ENCODE measurements around the gene CCN5. TPM values are rescaled to one million over a fixed set of nuclear protein-coding genes. Genes with fewer than 3 reads are reported as not detected.
A peak's percentile ranks its signal among the peaks of the same experiment; 100 is the strongest.

CCN5 gene
- total and polyA plus RNA-seq, 8 donors = 0.14 to 6.4 (median 1.6) TPM

DNA sequence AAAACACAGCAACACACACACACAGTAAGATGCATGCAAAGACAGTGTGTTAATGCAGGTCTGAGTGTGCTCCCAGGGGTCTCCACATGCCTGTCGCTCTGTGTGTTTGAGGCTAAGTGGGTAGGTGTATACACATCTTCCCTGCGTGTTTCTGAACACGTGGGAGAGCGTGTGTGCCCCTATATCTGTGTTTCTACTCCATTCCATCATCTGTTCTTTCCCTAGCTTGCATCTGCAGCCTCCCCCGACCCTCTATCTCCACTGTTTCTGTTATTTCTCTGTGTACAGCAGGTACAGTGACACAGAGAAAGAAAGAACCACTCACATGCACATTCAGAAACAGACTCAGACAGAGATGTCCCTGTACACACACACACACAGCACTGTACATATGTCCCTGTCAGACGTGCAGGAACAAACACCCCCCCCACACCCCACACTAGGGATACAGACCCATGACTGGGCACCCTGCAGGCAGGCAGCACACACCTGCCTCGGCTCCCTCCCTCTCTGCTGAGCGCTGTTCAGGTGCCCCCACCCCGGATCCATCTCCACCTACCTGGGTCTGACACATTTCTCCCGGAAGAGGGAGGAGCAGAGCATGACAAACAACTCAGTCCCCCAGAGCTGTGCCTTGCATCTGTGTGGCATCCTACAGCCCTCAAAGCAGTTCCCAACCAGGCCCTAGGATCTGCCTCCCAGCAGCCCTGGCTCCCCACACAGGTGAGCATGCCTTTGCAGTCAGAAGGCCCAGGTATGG is 58.1 kb downstream of the CCN5 start:
- ATAC-seq (no peak), DNase-seq (no peak), FAIRE-seq (no peak)
- intact Hi-C loops (cut with DNase I) = no loop called here
- no peaks in the 10 kb centered on the region for H3K36me3 ChIP-seq
- H3K27ac ChIP-seq = no peak overlapping the region
- WGBS, 2 donors = 26 to 34% methylated on average over 10 of the region's 10 CpGs
- TF ChIP-seq CTCF (IDR thresholded peaks at IDR 0.05) = no peak
- H3K4me1 ChIP-seq = no peaks in the 10 kb centered on the region
- H3K9me3 ChIP-seq = no peaks in the 10 kb centered on the region
- H3K27me3 ChIP-seq = no peaks in the 10 kb centered on the region
- no peak overlapping the region for H3K4me3 ChIP-seq

- Histone ChIP-seq H3K27ac (no peak overlapping the region), H3K4me1 (no peaks in the 10 kb centered on the region), H3K4me3 (no peak overlapping the region), H3K27me3 (no peaks in the 10 kb centered on the region), H3K9me3 (no peaks in the 10 kb centered on the region), H3K36me3 (no peaks in the 10 kb centered on the region)
- FAIRE-seq (no peak), DNase-seq (no peak), ATAC-seq (peak in 1 of 4 donors; percentile 31)
- intact Hi-C loops (cut with DNase I) = no loop called here
- no peak for TF ChIP-seq CTCF (IDR thresholded peaks at IDR 0.05)
- WGBS, 2 donors = 10 to 14% methylated on average over 7 of the region's 7 CpGs
These were observed 61.8 kb downstream of the CCN5 start for GRCh38 chr20:44776980-44777379.

Other genes with a start within 250 kb of the CCN5 start
- 1 to 10 TPM; 5.0 to 8.2 (median 6.9) TPM for gene TTPAL, start 239.5 kb upstream of the CCN5 start, total RNA-seq
- gene TTPAL, start 239.5 kb upstream of the CCN5 start, polyA plus RNA-seq = 1 to 10 TPM; 3.1 to 4.6 TPM
- gene SERINC3, start 193.3 kb upstream of the CCN5 start, total RNA-seq = 10 to 100 TPM; 29.4 to 52.1 (median 39.1) TPM
- 10 to 100 TPM; 14.5 to 26.5 TPM for gene SERINC3, start 193.3 kb upstream of the CCN5 start, polyA plus RNA-seq
- gene PKIG, start 132.8 kb upstream of the CCN5 start, total RNA-seq = 10 to 100 TPM; 10.6 to 15.8 (median 12.6) TPM
- 10 to 100 TPM; 20.3 to 40.2 TPM for gene PKIG, start 132.8 kb upstream of the CCN5 start, polyA plus RNA-seq
- gene ADA, start 63.7 kb upstream of the CCN5 start, total RNA-seq = 1 to 10 TPM; 2.9 to 5.9 (median 3.2) TPM
- 1 to 10 TPM; 5.1 to 6.0 TPM for gene ADA, start 63.7 kb upstream of the CCN5 start, polyA plus RNA-seq
- 1 to 10 TPM in 3 of 6 donors, under 1 TPM in 3; 0.75 to 2.5 (median 1.4) TPM for gene KCNK15, start 30.5 kb downstream of the CCN5 start, total RNA-seq
- 1 to 10 TPM in 1 of 2 donors, under 1 TPM in 1; 0.42 to 1.1 TPM for gene KCNK15, start 30.5 kb downstream of the CCN5 start, polyA plus RNA-seq
- under 1 TPM in 5 of 6 donors, not detected in 1; 0.03 to 0.20 (median 0.09) TPM for gene RIMS4, start 95.2 kb downstream of the CCN5 start, total RNA-seq
- under 1 TPM; 0.07 to 0.08 TPM for gene RIMS4, start 95.2 kb downstream of the CCN5 start, polyA plus RNA-seq
- 10 to 100 TPM; 24.9 to 87.3 (median 47.0) TPM for gene YWHAB, start 170.3 kb downstream of the CCN5 start, total RNA-seq
- 10 to 100 TPM; 17.9 to 47.4 TPM for gene YWHAB, start 170.3 kb downstream of the CCN5 start, polyA plus RNA-seq
- 10 to 100 TPM; 18.7 to 64.5 (median 22.4) TPM for gene PABPC1L, start 194.7 kb downstream of the CCN5 start, total RNA-seq
- gene PABPC1L, start 194.7 kb downstream of the CCN5 start, polyA plus RNA-seq = 100 to 1,000 TPM; 150 to 156 TPM
- 10 to 100 TPM in 2 of 6 donors, 1 to 10 TPM in 4; 4.9 to 12.4 (median 7.4) TPM for gene TOMM34, start 245.0 kb downstream of the CCN5 start, total RNA-seq
- gene TOMM34, start 245.0 kb downstream of the CCN5 start, polyA plus RNA-seq = 10 to 100 TPM in 1 of 2 donors, 1 to 10 TPM in 1; 7.4 to 18.6 TPM